Upper lobe of left lung (tissue), 6 donors: ENCODE measurements around the gene CA11. TPM values are rescaled to one million over a fixed set of nuclear protein-coding genes. Genes with fewer than 3 reads are reported as not detected.
A peak's percentile ranks its signal among the peaks of the same experiment; 100 is the strongest.

Experiments used
- ATAC-seq, 2 donors: fragments of 200-7000 bp; cut with Tn5 transposase; one replicate each; pipeline ENCODE4 v1.9.1; 2022; ENCODE audit warnings: mild to moderate bottlenecking in 2 of 2, moderate library complexity in 2 of 2; ENCODE audit not compliant: low FRiP score in 2 of 2
- DNase-seq, 2 donors: peaks; one replicate each; pipeline ENCODE4 v3.0.0-alpha.2; 2019 to 2020
- H3K27ac ChIP-seq, 4 donors: fragments of 200-600 bp; sonication (generic); one replicate each; pipeline ENCODE4 v1.5.1; 2016 to 2019
- H3K27me3 ChIP-seq, 4 donors: fragments of 200-600 bp; sonication (generic); one replicate each; pipeline ENCODE4 v1.5.1; 2017 to 2019
- H3K36me3 ChIP-seq, 4 donors: fragments of 200-600 bp; sonication (generic); one replicate each; pipeline ENCODE4 v1.5.1; 2016 to 2019
- H3K4me1 ChIP-seq, 4 donors: fragments of 200-600 bp; sonication (generic); one replicate each; pipeline ENCODE4 v1.5.1; 2018 to 2019
- H3K4me3 ChIP-seq, 4 donors: fragments of 200-600 bp; sonication (generic); one replicate each; pipeline ENCODE4 v1.5.1; 2017 to 2019; ENCODE audit warnings: mild to moderate bottlenecking in 2 of 4, moderate library complexity in 1 of 4
- H3K9me3 ChIP-seq, 4 donors: fragments of 200-600 bp; sonication (generic); one replicate each; pipeline ENCODE4 v1.5.1; 2018 to 2019
- EP300 ChIP-seq, 4 donors: sonication (generic); formaldehyde crosslinking; IDR thresholded peaks; one replicate each; pipeline ENCODE4 v1.5.1; 2017; ENCODE audit warnings: antibody characterized with exemption in 4 of 4, control low read depth in 2 of 4
- POLR2A ChIP-seq, 4 donors: fragments of 450-650 bp; IDR thresholded peaks; one replicate each; pipeline ENCODE4 v1.5.1; 2016 to 2017; ENCODE audit warnings: antibody characterized with exemption in 4 of 4, mild to moderate bottlenecking in 2 of 4
- POLR2AphosphoS5 ChIP-seq, 2 donors: sonication (generic); formaldehyde crosslinking; IDR thresholded peaks; one replicate each; pipeline ENCODE4 v1.5.1; 2017; ENCODE audit warnings: antibody characterized with exemption in 2 of 2
- WGBS, 2 donors: methylation state at CpG; one replicate each; pipeline ENCODE4 v1.1.5; 2017 to 2018; 5-methylcytosine and 5-hydroxymethylcytosine counted together
- total RNA-seq, 6 donors: library from RNA; depleted of rRNA in 4 of 6; stranded (reverse); fragments of >200 nt in 4 of 6; gene quantifications; one replicate each; pipeline versions ENCODE4 v1.1.0 to v1.2.1, GENCODE V29; 2016 to 2021
- TF ChIP-seq, protein P1 (sequence below), 6 experiments: fragments of 450-650 bp in 4 of 6; fragments of 200-600 bp in 2 of 6; sonication (generic) in 2 of 6; IDR thresholded peaks; one replicate each; pipeline ENCODE4 v1.5.1; 2016 to 2019; ENCODE audit warnings: antibody characterized with exemption in 6 of 6
- donor health status: DM: no; HTN: no; CAD: no; lungs with moderate emphysema.
- donor health status: DM: no; HTN: yes; CAD: no; lungs with severe emphysema.

CA11 gene
- total RNA-seq, 6 donors from 2014 or later = 2.1 to 8.1 (median 5.3) TPM

DNA sequence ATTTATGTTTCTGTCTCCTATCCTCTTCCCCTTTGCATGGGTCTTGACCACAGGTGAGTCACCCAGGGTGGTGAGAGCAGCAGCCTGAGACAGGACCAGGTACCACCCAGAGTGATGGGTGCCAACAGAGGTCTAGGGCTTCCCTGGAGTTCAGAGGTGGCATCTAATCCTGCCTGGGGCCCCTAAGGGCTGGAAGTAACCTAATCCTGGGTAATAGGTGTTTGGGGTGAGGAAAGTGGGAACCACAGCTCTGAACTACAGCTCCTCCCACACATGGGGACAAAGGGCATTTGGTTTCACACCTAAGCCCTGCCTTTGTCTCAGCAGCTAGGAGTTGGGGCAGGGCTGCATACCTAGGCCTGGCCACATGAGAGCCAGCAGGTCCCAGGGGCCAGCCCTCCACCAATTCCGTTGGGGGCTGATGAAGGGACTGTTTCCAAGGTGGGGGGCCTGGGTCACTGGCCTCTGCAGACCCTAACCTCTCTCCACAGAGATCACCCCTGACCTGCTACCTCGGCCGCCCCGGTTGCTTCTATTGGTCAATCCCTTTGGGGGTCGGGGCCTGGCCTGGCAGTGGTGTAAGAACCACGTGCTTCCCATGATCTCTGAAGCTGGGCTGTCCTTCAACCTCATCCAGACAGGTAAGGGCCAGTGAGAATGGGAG, 18.7 kb downstream of the CA11 start:
- ATAC-seq (no peak), DNase-seq (no peak)
- no peaks in the 10 kb centered on the region for H3K27me3 ChIP-seq
- no peaks in the 10 kb centered on the region for H3K9me3 ChIP-seq
- TF ChIP-seq POLR2AphosphoS5 (IDR thresholded peaks at IDR 0.05) = no peak
- TF ChIP-seq POLR2A (IDR thresholded peaks at IDR 0.05) = no peak
- 80 to 82% methylated on average over 1 to 6 of the region's 6 CpGs for WGBS, 2 donors
- H3K36me3 ChIP-seq = peaks cover 0 to 25% (median 6%) of the 10 kb centered on the region in 4 donors
- peak overlapping the region in 1 of 4 donors; percentile 17 for H3K27ac ChIP-seq
- no peak overlapping the region for H3K4me3 ChIP-seq
- peaks cover 41 to 55% (median 52%) of the 10 kb centered on the region in 4 donors for H3K4me1 ChIP-seq

- WGBS, 2 donors = 94 to 97% methylated on average over 19 to 21 of the region's 30 CpGs
- Histone ChIP-seq H3K27me3 (no peaks in the 10 kb centered on the region), H3K4me3 (no peak overlapping the region), H3K9me3 (no peaks in the 10 kb centered on the region), H3K4me1 (peaks cover 26 to 46% (median 39%) of the 10 kb centered on the region in 4 donors), H3K36me3 (peaks cover 0 to 25% (median 9%) of the 10 kb centered on the region in 4 donors), H3K27ac (peak overlapping the region in 1 of 4 donors; percentile 87)
- TF ChIP-seq, protein P1, sequence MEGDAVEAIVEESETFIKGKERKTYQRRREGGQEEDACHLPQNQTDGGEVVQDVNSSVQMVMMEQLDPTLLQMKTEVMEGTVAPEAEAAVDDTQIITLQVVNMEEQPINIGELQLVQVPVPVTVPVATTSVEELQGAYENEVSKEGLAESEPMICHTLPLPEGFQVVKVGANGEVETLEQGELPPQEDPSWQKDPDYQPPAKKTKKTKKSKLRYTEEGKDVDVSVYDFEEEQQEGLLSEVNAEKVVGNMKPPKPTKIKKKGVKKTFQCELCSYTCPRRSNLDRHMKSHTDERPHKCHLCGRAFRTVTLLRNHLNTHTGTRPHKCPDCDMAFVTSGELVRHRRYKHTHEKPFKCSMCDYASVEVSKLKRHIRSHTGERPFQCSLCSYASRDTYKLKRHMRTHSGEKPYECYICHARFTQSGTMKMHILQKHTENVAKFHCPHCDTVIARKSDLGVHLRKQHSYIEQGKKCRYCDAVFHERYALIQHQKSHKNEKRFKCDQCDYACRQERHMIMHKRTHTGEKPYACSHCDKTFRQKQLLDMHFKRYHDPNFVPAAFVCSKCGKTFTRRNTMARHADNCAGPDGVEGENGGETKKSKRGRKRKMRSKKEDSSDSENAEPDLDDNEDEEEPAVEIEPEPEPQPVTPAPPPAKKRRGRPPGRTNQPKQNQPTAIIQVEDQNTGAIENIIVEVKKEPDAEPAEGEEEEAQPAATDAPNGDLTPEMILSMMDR (IDR thresholded peaks at IDR 0.05) = no peak
- TF ChIP-seq POLR2A (IDR thresholded peaks at IDR 0.05) (no peak), POLR2AphosphoS5 (IDR thresholded peaks at IDR 0.05) (no peak), EP300 (IDR thresholded peaks at IDR 0.05) (no peak)
- ATAC-seq = no peak
- DNase-seq = peak in 1 of 2 donors; percentile 86
These were observed 20.1 kb downstream of the CA11 start for GRCh38 chr19:48625891-48626327.

- Histone ChIP-seq H3K4me3 (peak overlapping the region in 3 of 4 donors; percentile 44 to 57 (median 53)), H3K36me3 (peaks cover 0 to 24% (median 10%) of the 10 kb centered on the region in 4 donors), H3K27ac (peak overlapping the region; percentile 32 to 88 (median 84)), H3K27me3 (no peaks in the 10 kb centered on the region), H3K4me1 (peaks cover 21 to 42% (median 33%) of the 10 kb centered on the region in 4 donors), H3K9me3 (no peaks in the 10 kb centered on the region)
- WGBS, 2 donors = 67 to 69% methylated on average over 23 to 24 of the region's 24 CpGs
- no peak for ATAC-seq
- DNase-seq = peak in 1 of 2 donors; percentile 24
- TF ChIP-seq EP300 (IDR thresholded peaks at IDR 0.05) (no peak), POLR2AphosphoS5 (IDR thresholded peaks at IDR 0.05) (no peak), POLR2A (IDR thresholded peaks at IDR 0.05) (no peak)
- TF ChIP-seq, protein P1 (IDR thresholded peaks at IDR 0.05) = no peak
These were observed 20.9 kb downstream of the CA11 start for GRCh38 chr19:48624791-48625723.

GRCh38 chr19:48624067-48624594, 21.9 kb downstream of the CA11 start:
- H3K27me3 ChIP-seq = no peaks in the 10 kb centered on the region
- peak overlapping the region; percentile 32 to 88 (median 84) for H3K27ac ChIP-seq
- H3K4me1 ChIP-seq = peaks cover 24 to 43% (median 32%) of the 10 kb centered on the region in 4 donors
- 2 to 3% methylated on average over 19 to 25 of the region's 40 CpGs for WGBS, 2 donors
- ATAC-seq (peak; percentile 92 to 94), DNase-seq (peak; percentile 99)
- TF ChIP-seq POLR2A (IDR thresholded peaks at IDR 0.05) (peak in 2 of 4 donors; percentile 18 to 34), POLR2AphosphoS5 (IDR thresholded peaks at IDR 0.05) (peak; percentile 20 to 56), EP300 (IDR thresholded peaks at IDR 0.05) (no peak)
- TF ChIP-seq, protein P1 (IDR thresholded peaks at IDR 0.05) = peak in 1 of 6 experiments; percentile 29
- H3K4me3 ChIP-seq = peak overlapping the region; percentile 28 to 57 (median 48)
- peaks cover 0 to 19% (median 9%) of the 10 kb centered on the region in 4 donors for H3K36me3 ChIP-seq
- no peaks in the 10 kb centered on the region for H3K9me3 ChIP-seq
